DOHH2 (cell line): ENCODE measurements around the gene CREBBP.

Experiments used
- H3F3A ChIP-seq: fragments of 200-600 bp; sonication (generic), shearing (Covaris generic); 2 replicates; pipeline ENCODE4 v1.6.0; 2016; ENCODE audit warnings: antibody characterized with exemption, mild to moderate bottlenecking; ENCODE audit not compliant: control insufficient read depth, insufficient read depth
- H3K27ac ChIP-seq: fragments of 200-600 bp; sonication (generic); 2 replicates; pipeline ENCODE4 v1.5.1; 2014; ENCODE audit warnings: low read depth, mild to moderate bottlenecking, low read length, moderate library complexity
- H3K27me3 ChIP-seq: fragments of 200-600 bp; sonication (generic); 2 replicates; pipeline ENCODE4 v1.6.1; 2014; ENCODE audit warnings: mild to moderate bottlenecking, low read length, mixed read lengths; ENCODE audit not compliant: control insufficient read depth
- H3K36me3 ChIP-seq: fragments of 200-600 bp; sonication (generic); 2 replicates; pipeline ENCODE4 v1.6.1; 2014; ENCODE audit warnings: mild to moderate bottlenecking, low read length, moderate library complexity, mixed read lengths; ENCODE audit not compliant: control insufficient read depth
- H3K4me1 ChIP-seq: fragments of 200-600 bp; sonication (generic); 2 replicates; pipeline ENCODE4 v1.6.1; 2014; ENCODE audit warnings: mild to moderate bottlenecking, low read length, mixed read lengths; ENCODE audit not compliant: control insufficient read depth
- H3K4me2 ChIP-seq: fragments of 200-600 bp; sonication (generic); 2 replicates; pipeline ENCODE4 v1.6.0; 2014; ENCODE audit warnings: mild to moderate bottlenecking, low read length, moderate library complexity
- H3K4me3 ChIP-seq: fragments of 200-600 bp; sonication (generic); 2 replicates; pipeline ENCODE4 v1.5.1; 2014; ENCODE audit warnings: mild to moderate bottlenecking, low read length, mixed read lengths
- H3K79me2 ChIP-seq: fragments of 200-600 bp; sonication (generic); 2 replicates; pipeline ENCODE4 v1.6.1; 2014; ENCODE audit warnings: mild to moderate bottlenecking, low read length, mixed read lengths; ENCODE audit not compliant: control insufficient read depth
- H3K9me2 ChIP-seq: fragments of 200-600 bp; sonication (generic); replicated peaks from 2 replicates; pipeline ENCODE4 v1.6.1; 2014; ENCODE audit warnings: mild to moderate bottlenecking, low read length, mixed read lengths; ENCODE audit not compliant: control insufficient read depth
- H3K9me3 ChIP-seq: fragments of 200-600 bp; sonication (generic); 2 replicates; pipeline ENCODE4 v1.6.1; 2014; ENCODE audit warnings: antibody characterized with exemption, low read length, mixed read lengths; ENCODE audit not compliant: control insufficient read depth, insufficient read depth
- H4K20me1 ChIP-seq: fragments of 200-600 bp; sonication (generic); 2 replicates; pipeline ENCODE4 v1.6.0; 2014; ENCODE audit warnings: low read depth, mild to moderate bottlenecking, antibody characterized with exemption, low read length, moderate library complexity; ENCODE audit not compliant: control insufficient read depth, insufficient read depth
- CTCF ChIP-seq: fragments of 200-600 bp; sonication (generic); IDR thresholded peaks from one replicate; pipeline ENCODE4 v1.5.1; 2014; ENCODE audit warnings: antibody characterized with exemption, mild to moderate bottlenecking, low read depth, low read length; ENCODE audit not compliant: poor library complexity, severe bottlenecking
- EZH2phosphoT487 ChIP-seq: fragments of 200-600 bp; sonication (generic); IDR thresholded peaks from 2 replicates; pipeline ENCODE4 v1.6.1; 2017; ENCODE audit warnings: borderline replicate concordance, mild to moderate bottlenecking, antibody characterized with exemption, low read length, moderate library complexity, mixed read lengths

CREBBP gene

GRCh38 chr16:3725276-3725675, 155.2 kb downstream of the CREBBP start:
- no peaks in the 10 kb centered on the region for H3K79me2 ChIP-seq
- no peaks in the 10 kb centered on the region for H3K27me3 ChIP-seq
- no peak overlapping the region for H3K4me2 ChIP-seq
- peaks cover 23% of the 10 kb centered on the region for H3K36me3 ChIP-seq
- no peak for TF ChIP-seq EZH2phosphoT487
- no peak for TF ChIP-seq CTCF
- no peak overlapping the region for H3K4me3 ChIP-seq
- H3K27ac ChIP-seq = no peak overlapping the region
- peaks cover 7% of the 10 kb centered on the region; the same call in 1 of the 2 replicates for H4K20me1 ChIP-seq
- H3F3A ChIP-seq = 0 out of 2 replicates have a peak, but pooled peaks cover 2% of the 10 kb centered on the region
- no peaks in the 10 kb centered on the region for H3K9me3 ChIP-seq
- H3K4me1 ChIP-seq = peaks cover 6% of the 10 kb centered on the region
- no peaks in the 10 kb centered on the region for H3K9me2 ChIP-seq

DNA sequence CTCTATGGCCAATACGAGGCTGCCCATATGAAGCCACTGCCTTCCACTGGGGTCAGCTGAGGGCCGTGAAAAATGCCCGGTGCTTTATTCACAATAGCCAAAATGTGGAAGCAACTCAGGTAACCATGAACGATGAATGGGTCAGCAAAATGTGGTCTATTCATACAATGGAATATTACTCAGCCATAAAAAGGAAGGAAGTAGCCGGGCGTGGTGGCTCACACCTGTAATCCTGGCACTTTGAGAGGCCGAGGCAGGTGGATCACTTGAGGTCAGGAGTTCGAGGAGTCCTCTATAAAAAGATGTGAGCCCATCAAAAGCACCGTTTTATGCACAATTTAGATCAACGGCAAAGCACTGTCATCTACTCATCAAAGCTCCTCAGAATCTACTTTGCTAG, 158.0 kb downstream of the CREBBP start:
- peaks cover 8% of the 10 kb centered on the region for H3K79me2 ChIP-seq
- 0 out of 2 replicates have a peak, but pooled peaks cover 2% of the 10 kb centered on the region for H3F3A ChIP-seq
- no peaks in the 10 kb centered on the region for H3K9me2 ChIP-seq
- H3K27me3 ChIP-seq = no peaks in the 10 kb centered on the region
- H3K4me3 ChIP-seq = no peak overlapping the region
- TF ChIP-seq EZH2phosphoT487 (no peak), CTCF (no peak)
- peaks cover 13% of the 10 kb centered on the region for H3K4me1 ChIP-seq
- peaks cover under 1% of the 10 kb centered on the region for H3K36me3 ChIP-seq
- H3K4me2 ChIP-seq = no peak overlapping the region
- H3K27ac ChIP-seq = no peak overlapping the region
- no peaks in the 10 kb centered on the region for H3K9me3 ChIP-seq
- peaks cover 7% of the 10 kb centered on the region; the same call in 1 of the 2 replicates for H4K20me1 ChIP-seq

DNA sequence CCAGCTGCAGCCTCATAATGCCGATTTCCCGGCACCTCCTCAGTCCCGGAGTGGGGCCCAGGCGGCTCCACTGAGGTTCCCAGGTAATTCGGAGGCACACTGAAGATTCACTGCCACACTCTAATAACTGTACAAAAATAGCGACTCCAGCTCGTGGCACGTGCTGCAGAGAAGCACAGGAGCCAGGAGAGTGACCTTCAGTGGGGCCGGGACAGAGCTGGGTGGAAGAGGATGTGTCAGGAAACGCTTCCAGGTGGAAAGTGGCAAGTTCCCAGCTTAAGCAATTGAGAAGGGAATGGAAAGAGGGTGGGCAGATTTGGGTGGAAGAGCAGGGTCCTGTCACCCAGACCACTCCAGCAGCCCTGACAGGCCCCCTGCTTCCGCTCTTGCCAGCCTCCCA, 160.1 kb downstream of the CREBBP start:
- no peaks in the 10 kb centered on the region for H3K9me3 ChIP-seq
- H3K4me2 ChIP-seq = no peak overlapping the region
- peaks cover 15% of the 10 kb centered on the region for H3K36me3 ChIP-seq
- H3K9me2 ChIP-seq = no peaks in the 10 kb centered on the region
- no peaks in the 10 kb centered on the region for H3K27me3 ChIP-seq
- H3K4me1 ChIP-seq = peaks cover 23% of the 10 kb centered on the region
- no peaks in the 10 kb centered on the region for H3F3A ChIP-seq
- H3K27ac ChIP-seq = no peak overlapping the region
- peaks cover 29% of the 10 kb centered on the region for H3K79me2 ChIP-seq
- TF ChIP-seq CTCF (no peak), EZH2phosphoT487 (no peak)
- H4K20me1 ChIP-seq = peaks cover 8% of the 10 kb centered on the region
- H3K4me3 ChIP-seq = no peak overlapping the region
